Breast epithelium (tissue), 3 donors: ENCODE data around the gene DEFB131A.
"Not testable (repeated sequence)": the region's sequence is repeated elsewhere in the genome, so short reads cannot be mapped to it uniquely, and the experiment has no call there.

Experiments
- POLR2A ChIP-seq: fragments of 450-650 bp; IDR thresholded peaks from one replicate; pipeline ENCODE4 v1.6.1; 2016; ENCODE audit warnings: antibody characterized with exemption, mild to moderate bottlenecking, moderate library complexity
- POLR2AphosphoS5 ChIP-seq, 3 donors: sonication (generic); formaldehyde crosslinking; IDR thresholded peaks; one replicate each; pipeline ENCODE4 v1.6.1; 2017; ENCODE audit warnings: antibody characterized with exemption in 3 of 3
- TF ChIP-seq, protein P1 (sequence below), 3 donors: fragments of 450-650 bp; IDR thresholded peaks; one replicate each; pipeline ENCODE4 v1.5.1; 2016 to 2017; ENCODE audit warnings: antibody characterized with exemption in 3 of 3, mild to moderate bottlenecking in 3 of 3, moderate library complexity in 3 of 3

DNA sequence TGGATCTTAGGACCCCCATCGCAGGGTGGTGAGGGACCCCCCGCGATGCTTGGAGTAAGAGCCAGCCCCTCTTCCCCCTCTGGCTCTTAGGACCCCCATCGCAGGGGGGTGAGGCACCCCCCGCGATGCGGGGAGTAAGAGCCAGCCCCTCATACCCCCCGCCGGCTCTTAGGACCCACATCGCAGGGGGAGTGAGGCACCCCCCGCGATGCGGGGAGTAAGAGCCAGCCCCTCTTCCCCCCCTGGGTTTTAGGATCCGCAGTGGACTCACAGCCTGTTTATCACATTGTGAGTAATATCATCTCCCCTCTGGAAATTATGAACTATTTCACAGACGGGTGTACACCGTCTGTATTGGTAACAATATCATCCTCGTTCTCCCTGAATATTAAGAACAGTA is 46.8 kb downstream of the DEFB131A start:
- TF ChIP-seq, protein P1, sequence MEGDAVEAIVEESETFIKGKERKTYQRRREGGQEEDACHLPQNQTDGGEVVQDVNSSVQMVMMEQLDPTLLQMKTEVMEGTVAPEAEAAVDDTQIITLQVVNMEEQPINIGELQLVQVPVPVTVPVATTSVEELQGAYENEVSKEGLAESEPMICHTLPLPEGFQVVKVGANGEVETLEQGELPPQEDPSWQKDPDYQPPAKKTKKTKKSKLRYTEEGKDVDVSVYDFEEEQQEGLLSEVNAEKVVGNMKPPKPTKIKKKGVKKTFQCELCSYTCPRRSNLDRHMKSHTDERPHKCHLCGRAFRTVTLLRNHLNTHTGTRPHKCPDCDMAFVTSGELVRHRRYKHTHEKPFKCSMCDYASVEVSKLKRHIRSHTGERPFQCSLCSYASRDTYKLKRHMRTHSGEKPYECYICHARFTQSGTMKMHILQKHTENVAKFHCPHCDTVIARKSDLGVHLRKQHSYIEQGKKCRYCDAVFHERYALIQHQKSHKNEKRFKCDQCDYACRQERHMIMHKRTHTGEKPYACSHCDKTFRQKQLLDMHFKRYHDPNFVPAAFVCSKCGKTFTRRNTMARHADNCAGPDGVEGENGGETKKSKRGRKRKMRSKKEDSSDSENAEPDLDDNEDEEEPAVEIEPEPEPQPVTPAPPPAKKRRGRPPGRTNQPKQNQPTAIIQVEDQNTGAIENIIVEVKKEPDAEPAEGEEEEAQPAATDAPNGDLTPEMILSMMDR (IDR thresholded peaks at IDR 0.05), result not testable (repeated sequence)
- not testable (repeated sequence) for TF ChIP-seq POLR2A; POLR2AphosphoS5 (IDR thresholded peaks at IDR 0.05)
